PC-3 (cell line): Measurements from ENCODE around the gene SLC7A1. TPM values are rescaled to one million over a fixed set of nuclear protein-coding genes. Genes with fewer than 3 reads are reported as not detected.

ENCODE experiments used
- ATAC-seq: fragments of 200-7000 bp; cut with Tn5 transposase; 2 replicates; pipeline ENCODE4 v1.9.1; 2020; ENCODE audit warnings: mild to moderate bottlenecking, moderate library complexity
- BruUV-seq: library from RNA; stranded (reverse); fragments of 400-500 nt; replicated peaks from 2 replicates; lab custom pipeline; 2021; lab: Mats Ljungman, UMichigan
- CTCF ChIA-PET: fragments of 300-600 bp; sonication (Branson Sonifier 250); formaldehyde crosslinking; loops from one replicate; lab custom pipeline; 2022; ENCODE audit warnings: antibody characterized with exemption; lab: Charles Lee
- POLR2A ChIA-PET: fragments of 300-600 bp; sonication (Branson Sonifier 250); formaldehyde crosslinking; loops from one replicate; lab custom pipeline; 2022; ENCODE audit warnings: antibody characterized with exemption; ENCODE audit not compliant: unreplicated experiment; lab: Charles Lee
- DNase-seq: peaks from one replicate; pipeline ENCODE4 v3.0.0-alpha.2; 2015
- H2AFZ ChIP-seq: fragments of 300-600 bp; sonication (generic); 2 replicates; pipeline ENCODE4 v1.6.0; 2016; ENCODE audit warnings: antibody characterized with exemption, low read length
- H3F3A ChIP-seq: fragments of 300-600 bp; sonication (generic); one replicate; pipeline ENCODE4 v1.6.0; 2017; ENCODE audit warnings: antibody characterized with exemption, low read length, control low read depth, mild to moderate bottlenecking; ENCODE audit not compliant: unreplicated experiment
- H3K27ac ChIP-seq: fragments of 300-600 bp; sonication (generic); 2 replicates; pipeline ENCODE4 v1.5.1; 2016; ENCODE audit warnings: mild to moderate bottlenecking, low read length
- H3K27me3 ChIP-seq: fragments of 300-600 bp; sonication (generic); 2 replicates; pipeline ENCODE4 v1.6.1; 2016; ENCODE audit warnings: low read length, mixed read lengths
- H3K36me3 ChIP-seq: fragments of 300-600 bp; sonication (generic); 2 replicates; pipeline ENCODE4 v1.6.1; 2016; ENCODE audit warnings: low read depth, mixed run types, low read length, mixed read lengths
- H3K4me1 ChIP-seq: fragments of 300-600 bp; sonication (generic); 2 replicates; pipeline ENCODE4 v1.5.1; 2016; ENCODE audit warnings: low read length; ENCODE audit not compliant: insufficient read depth
- H3K4me2 ChIP-seq: fragments of 300-600 bp; sonication (generic); 2 replicates; pipeline ENCODE4 v1.6.0; 2016; ENCODE audit warnings: low read length
- H3K4me3 ChIP-seq: fragments of 300-600 bp; sonication (generic); 2 replicates; pipeline ENCODE4 v1.5.1; 2016; ENCODE audit warnings: mild to moderate bottlenecking, low read length, mixed read lengths
- H3K79me2 ChIP-seq: fragments of 300-600 bp; sonication (generic); 2 replicates; pipeline ENCODE4 v1.6.1; 2017; ENCODE audit warnings: low read length, mixed read lengths
- H3K9ac ChIP-seq: fragments of 300-600 bp; sonication (generic); 2 replicates; pipeline ENCODE4 v1.6.0; 2016; ENCODE audit warnings: mild to moderate bottlenecking, low read length
- H3K9me2 ChIP-seq: fragments of 300-600 bp; sonication (generic); replicated peaks from 2 replicates; pipeline ENCODE4 v1.6.1; 2016; ENCODE audit warnings: mixed run types, low read length, mixed read lengths
- H3K9me3 ChIP-seq: fragments of 300-600 bp; sonication (generic); 2 replicates; pipeline ENCODE4 v1.6.1; 2016; ENCODE audit warnings: low read length, mixed read lengths
- H4K20me1 ChIP-seq: fragments of 300-600 bp; sonication (generic); 2 replicates; pipeline ENCODE4 v1.6.1; 2016; ENCODE audit warnings: low read length, mixed read lengths
- CTCF ChIP-seq: fragments of 300-600 bp; sonication (generic); conservative IDR thresholded peaks from 2 replicates; pipeline ENCODE4 v1.5.1; 2017; ENCODE audit warnings: antibody characterized with exemption, low read depth, mild to moderate bottlenecking, low read length
- EZH2 ChIP-seq: fragments of 300-600 bp; sonication (generic); IDR thresholded peaks from one replicate; pipeline ENCODE4 v1.6.1; 2017; ENCODE audit warnings: antibody characterized with exemption, mild to moderate bottlenecking, low read length; ENCODE audit not compliant: unreplicated experiment
- EZH2phosphoT487 ChIP-seq: fragments of 300-600 bp; sonication (generic); IDR thresholded peaks from 2 replicates; pipeline ENCODE4 v1.6.1; 2018; ENCODE audit warnings: mild to moderate bottlenecking, antibody characterized with exemption, low read length, borderline replicate concordance
- intact Hi-C: fragments of 100-400 bp; cut with micrococcal nuclease; formaldehyde crosslinking; loops from 2 replicates; pipeline ENCODE4 v1.9.0; 2023
- total RNA-seq: library from RNA; depleted of rRNA; stranded (reverse); fragments of >200 nt; gene quantifications from 2 replicates; pipeline ENCODE4 v1.2.3, GENCODE V29; 2014

Gene SLC7A1
- total RNA-seq, 1 experiment from 2014 or later: 19.5 TPM

GRCh38 chr13:29494520-29494919, 101.0 kb downstream of the SLC7A1 start:
- Histone ChIP-seq H3K27ac (no peak overlapping the region), H3K4me1 (no peaks in the 10 kb centered on the region), H3K9me2 (no peaks in the 10 kb centered on the region), H3K27me3 (peaks cover 33% of the 10 kb centered on the region), H3F3A (no peaks in the 10 kb centered on the region), H4K20me1 (no peaks in the 10 kb centered on the region), H3K9me3 (no peaks in the 10 kb centered on the region), H3K4me2 (no peak overlapping the region), H3K4me3 (no peak overlapping the region), H2AFZ (no peak overlapping the region), H3K36me3 (no peaks in the 10 kb centered on the region), H3K79me2 (no peaks in the 10 kb centered on the region), H3K9ac (no peak overlapping the region)
- TF ChIP-seq EZH2: no peak
- no peak for TF ChIP-seq CTCF
- no peak for TF ChIP-seq EZH2phosphoT487
- ATAC-seq: no peak
- no TSS peak for BruUV-seq
- POLR2A ChIA-PET: no interaction called here
- intact Hi-C loops: no loop called here
- CTCF ChIA-PET: no interaction called here
- no peak for DNase-seq

GRCh38 chr13:29493796-29494195, 101.7 kb downstream of the SLC7A1 start:
- ATAC-seq: no peak
- no peaks in the 10 kb centered on the region for H4K20me1 ChIP-seq
- ChIA-PET POLR2A (interaction anchor here (0.5 kb wide), 1 partner anchor 50 kb away, joined by 3 read pairs; no protein-coding TSS in a partner anchor), CTCF (no interaction called here)
- H3K27ac ChIP-seq: no peak overlapping the region
- no peak overlapping the region for H3K4me3 ChIP-seq
- no peak overlapping the region for H2AFZ ChIP-seq
- no peaks in the 10 kb centered on the region for H3K36me3 ChIP-seq
- no peaks in the 10 kb centered on the region for H3K79me2 ChIP-seq
- no peaks in the 10 kb centered on the region for H3K4me1 ChIP-seq
- intact Hi-C loops: no loop called here
- no peak overlapping the region for H3K9ac ChIP-seq
- TF ChIP-seq CTCF (no peak), EZH2phosphoT487 (no peak), EZH2 (no peak)
- no TSS peak for BruUV-seq
- H3K9me3 ChIP-seq: no peaks in the 10 kb centered on the region
- peaks cover 39% of the 10 kb centered on the region for H3K27me3 ChIP-seq
- no peak overlapping the region for H3K4me2 ChIP-seq
- DNase-seq: no peak
- no peaks in the 10 kb centered on the region for H3K9me2 ChIP-seq
- H3F3A ChIP-seq: no peaks in the 10 kb centered on the region

GRCh38 chr13:29491248-29491647, 104.2 kb downstream of the SLC7A1 start:
- BruUV-seq: no TSS peak
- TF ChIP-seq EZH2 (no peak), CTCF (no peak), EZH2phosphoT487 (no peak)

More at GRCh38 chr13:29491248-29491647, 104.2 kb downstream of the SLC7A1 start:
- Histone ChIP-seq H3K36me3 (no peaks in the 10 kb centered on the region), H3K9ac (no peak overlapping the region), H2AFZ (no peak overlapping the region), H3K4me3 (no peak overlapping the region), H3K27me3 (peaks cover 59% of the 10 kb centered on the region), H3K9me3 (no peaks in the 10 kb centered on the region), H3F3A (no peaks in the 10 kb centered on the region), H3K27ac (no peak overlapping the region), H3K9me2 (no peaks in the 10 kb centered on the region), H3K79me2 (no peaks in the 10 kb centered on the region), H4K20me1 (no peaks in the 10 kb centered on the region), H3K4me2 (no peak overlapping the region), H3K4me1 (no peaks in the 10 kb centered on the region)
- DNase-seq (no peak), ATAC-seq (no peak)
- CTCF ChIA-PET: no interaction called here
- POLR2A ChIA-PET: no interaction called here
- intact Hi-C loops: no loop called here
